Measurements from ENCODE around the gene DIPK2A.

DIPK2A gene

DNA sequence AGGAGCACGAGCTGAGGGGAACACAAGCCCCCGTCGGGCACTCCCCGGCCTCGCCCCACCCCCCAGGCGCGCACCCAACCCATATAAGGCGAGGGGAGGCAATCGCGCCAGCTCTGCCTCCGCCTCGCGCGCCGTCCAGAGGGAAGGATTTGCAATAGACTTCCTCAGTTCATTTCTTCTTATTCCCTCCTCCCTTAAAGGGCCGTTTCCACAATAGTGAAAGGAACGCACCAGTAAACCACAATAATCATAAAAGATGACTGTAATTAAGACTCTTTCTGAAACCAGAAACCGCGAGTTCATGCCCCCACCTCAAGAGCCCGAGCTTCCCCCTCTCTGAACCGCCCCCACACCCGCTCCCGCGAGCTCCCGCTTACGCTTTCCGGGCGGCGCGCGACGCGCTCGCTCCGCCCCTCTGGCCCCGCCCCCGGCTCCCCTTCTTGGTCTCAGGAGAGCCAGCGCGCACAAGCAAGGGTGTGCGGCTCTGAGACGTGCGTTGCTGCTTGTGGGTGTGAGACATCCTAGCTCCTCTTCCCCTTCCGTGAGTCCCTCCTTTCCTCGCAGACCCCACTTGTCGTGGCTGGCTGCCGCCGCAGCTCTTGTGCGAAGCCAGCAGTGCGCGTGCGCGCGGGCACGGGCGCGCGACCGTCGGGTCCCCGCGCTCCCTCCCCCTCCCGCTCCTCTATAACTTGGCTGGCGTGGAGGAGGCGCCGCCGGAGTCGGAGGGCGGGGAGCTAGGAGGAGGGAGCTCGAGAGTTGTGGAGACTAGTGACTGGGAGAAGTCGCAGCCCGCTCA is at the start of gene DIPK2A:
Gene DIPK2A (plus strand): TSS at position 465 of the 796 bp plus-strand sequence. CDS start 510 bp downstream, outside the sequence.
- peak; percentile 88 for DNase-seq (ENCODE audit: low read depth)

DNA sequence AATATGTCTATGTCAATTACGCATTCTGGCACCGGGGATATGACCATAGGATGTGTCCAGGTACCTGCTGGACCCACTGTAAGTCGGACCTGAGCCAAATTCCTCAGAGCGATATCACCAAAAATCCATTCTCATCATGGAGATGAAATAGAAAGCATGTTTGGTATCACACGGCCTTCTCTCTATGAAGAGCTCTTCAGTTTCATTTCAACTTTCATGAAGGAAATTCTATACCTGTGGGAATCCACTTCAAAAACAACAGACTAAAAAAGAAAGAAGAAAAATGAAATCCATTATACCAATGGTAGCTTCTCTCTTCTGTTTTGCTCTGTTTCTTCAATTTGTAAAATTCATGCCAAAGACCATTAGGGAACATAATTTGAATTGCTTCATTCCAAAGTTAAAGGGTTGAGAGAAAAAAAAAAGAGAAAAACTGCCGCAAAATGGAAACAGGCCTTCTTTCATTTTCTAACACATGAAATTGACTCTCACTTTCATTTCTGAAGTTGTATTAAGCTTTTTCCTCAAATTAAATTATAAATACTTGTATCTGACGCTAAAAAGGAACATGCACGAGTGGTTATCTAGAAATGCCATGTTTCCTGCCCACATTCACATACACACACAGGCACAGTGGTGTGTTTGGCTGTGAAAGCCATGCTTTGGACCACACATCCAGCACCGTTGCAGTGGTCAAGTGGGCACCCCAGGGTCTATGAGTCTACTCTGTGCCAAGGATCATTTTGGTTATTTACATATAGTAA is 46.9 kb upstream of the DIPK2A start:
- no peak for DNase-seq (ENCODE audit: low read depth)

- DNase-seq (ENCODE audit: low read depth): no peak
Measured at GRCh38 chr3:143928056-143928455, 43.6 kb upstream of the DIPK2A start.

GRCh38 chr3:143928541-143929255 is 42.9 kb upstream of the DIPK2A start:
- DNase-seq (ENCODE audit: low read depth): no peak

GRCh38 chr3:143934791-143935190 is 36.8 kb upstream of the DIPK2A start:
- no peak for DNase-seq (ENCODE audit: low read depth)

DNA sequence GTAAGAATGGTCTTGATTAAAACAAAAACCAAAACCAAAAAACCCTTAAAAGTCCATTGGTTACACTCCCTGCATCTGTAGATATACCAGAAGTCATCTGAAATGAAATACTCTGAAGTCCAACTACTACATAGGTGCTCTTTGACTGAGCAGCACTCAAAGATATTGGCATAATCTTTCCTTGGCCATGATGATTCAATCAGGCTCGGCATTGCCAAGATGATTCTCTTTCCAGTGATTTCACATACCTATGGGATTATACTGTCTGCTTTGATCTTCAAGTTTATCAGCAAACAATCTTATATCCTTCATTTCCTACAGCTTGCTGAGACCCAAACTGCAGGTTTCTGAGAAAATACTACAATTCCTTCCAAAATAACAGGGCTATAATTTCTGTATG is 35.9 kb upstream of the DIPK2A start:
- no peak for DNase-seq (ENCODE audit: low read depth)

DNA sequence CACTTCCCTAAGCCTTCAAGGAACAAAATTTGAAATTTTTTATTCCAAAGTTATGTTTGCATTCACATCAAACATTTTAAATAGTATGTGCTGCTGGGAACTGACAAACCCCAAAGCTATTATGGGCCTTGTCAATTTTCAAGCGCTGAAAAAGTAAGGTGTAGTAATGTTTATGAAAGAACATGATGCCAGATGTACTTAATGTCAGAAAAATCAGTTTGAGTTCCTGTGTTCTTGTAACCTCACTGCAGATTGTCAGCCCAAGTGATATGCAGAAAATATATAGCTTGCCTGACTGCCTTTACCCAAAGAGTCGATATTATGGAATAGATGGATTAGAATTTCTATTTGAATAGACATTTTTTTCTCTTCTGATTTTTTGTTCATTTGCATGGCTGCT is 20.8 kb upstream of the DIPK2A start:
- DNase-seq (ENCODE audit: low read depth): no peak

DNA sequence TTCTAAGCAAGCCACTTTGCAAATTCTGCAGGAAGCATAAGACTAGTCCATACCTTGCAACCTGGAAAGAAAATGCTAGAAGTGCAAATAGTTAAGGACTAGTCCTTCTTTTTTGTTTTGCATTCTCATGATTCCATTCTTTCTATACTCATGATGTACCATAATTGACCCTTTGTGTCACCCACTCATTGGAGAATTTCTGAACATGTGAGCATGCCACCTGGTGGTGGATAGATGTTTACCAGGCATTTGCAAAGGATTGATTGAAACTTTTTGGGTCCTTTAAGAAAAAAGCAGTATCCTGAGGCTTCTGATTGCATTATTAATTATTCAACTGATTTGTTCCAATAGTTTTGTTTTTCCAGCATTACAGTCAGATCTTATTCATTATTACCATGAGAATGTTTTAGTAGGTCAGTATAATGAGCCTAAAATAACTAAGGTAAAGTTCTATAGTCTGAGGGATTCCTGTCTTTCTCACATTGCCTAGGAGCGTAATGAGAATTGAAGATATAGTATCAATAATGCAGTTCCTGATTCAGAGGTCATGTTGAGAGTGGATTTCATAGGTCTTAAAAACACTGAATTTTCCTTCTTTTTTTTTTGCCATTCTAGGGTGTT is 20.2 kb upstream of the DIPK2A start:
- DNase-seq (ENCODE audit: low read depth): no peak

GRCh38 chr3:143952569-143953072 is 19.0 kb upstream of the DIPK2A start:
- no peak for DNase-seq (ENCODE audit: low read depth)

- no peak for DNase-seq (ENCODE audit: low read depth)
Measured at GRCh38 chr3:143955113-143955512, 16.5 kb upstream of the DIPK2A start.

DNA sequence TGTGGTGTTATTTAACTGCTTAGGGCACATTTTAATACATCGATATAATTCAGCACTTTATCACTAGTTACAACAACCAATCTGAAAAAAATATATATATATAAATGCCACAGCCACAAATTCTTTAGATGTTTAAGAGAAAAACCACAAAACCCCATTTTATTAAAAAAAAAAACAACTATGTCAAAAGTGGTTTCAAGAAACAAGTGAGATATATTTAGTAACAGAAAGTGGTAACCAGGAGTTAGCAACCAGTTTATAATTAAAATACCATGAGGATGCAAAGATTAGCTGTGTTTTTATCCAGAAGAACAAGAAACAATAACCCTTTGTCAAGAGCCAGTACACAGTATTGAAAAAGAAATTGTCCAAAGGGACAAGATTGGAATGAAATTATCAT is 14.8 kb upstream of the DIPK2A start:
- no peak for DNase-seq (ENCODE audit: low read depth)

DNA sequence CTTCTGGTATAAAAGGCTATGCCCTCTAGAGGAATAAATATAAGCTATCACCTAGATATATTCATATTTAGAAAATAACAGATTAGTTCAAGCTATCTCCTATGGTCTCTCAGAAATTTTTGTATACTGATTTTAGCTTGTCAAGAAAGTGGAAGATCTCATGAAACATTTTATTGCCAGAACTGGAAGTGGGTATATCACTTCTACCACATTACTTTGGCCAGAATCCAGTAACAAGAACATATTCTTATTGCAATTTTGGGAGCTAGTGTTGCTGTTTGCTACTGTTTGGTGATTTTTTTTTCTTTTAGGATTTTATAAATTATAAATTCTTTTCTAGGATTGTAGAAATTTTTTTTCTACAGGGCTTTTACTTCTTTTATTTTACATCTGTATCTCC is 14.2 kb upstream of the DIPK2A start:
- DNase-seq (ENCODE audit: low read depth): no peak

DNA sequence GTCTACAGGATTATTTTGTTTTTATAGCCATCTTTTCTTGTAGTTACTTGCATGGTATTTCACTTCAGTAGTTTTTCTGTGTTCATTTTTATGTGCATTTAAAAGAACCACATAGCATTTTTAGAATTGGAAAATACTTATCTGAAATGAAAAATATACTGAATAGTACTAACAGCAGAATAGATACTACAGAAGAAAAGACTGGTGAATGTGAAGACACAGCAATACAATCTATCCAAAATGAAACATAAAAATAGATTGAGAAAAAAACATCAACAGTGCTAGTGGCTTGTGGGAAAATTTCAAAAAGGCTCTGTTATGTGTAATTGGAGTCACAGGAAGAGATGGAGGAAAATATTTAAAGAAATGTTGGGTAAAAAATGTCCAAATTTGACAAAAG is 12.7 kb upstream of the DIPK2A start:
- DNase-seq (ENCODE audit: low read depth): no peak

GRCh38 chr3:143961342-143961741 is 10.3 kb upstream of the DIPK2A start:
- DNase-seq (ENCODE audit: low read depth): no peak

DNA sequence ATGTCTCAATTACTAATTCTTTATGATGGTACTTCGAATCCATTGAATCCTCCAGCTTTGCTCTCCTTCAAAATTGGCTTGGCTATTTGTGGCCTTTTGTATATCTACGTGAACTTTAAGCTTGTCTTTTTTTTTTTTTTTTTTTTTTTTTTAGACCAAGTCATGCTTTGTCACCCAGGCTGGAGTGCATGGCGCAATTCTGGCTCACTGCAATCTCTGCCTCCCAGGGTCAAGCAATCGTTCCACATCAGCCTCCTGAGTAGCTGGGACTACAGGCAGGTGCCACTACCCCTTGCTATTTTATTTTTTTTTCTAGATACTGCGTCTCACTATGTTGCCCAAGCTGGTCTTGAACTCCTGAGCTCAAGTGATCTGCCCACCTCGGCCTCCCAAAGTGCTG is 7.7 kb upstream of the DIPK2A start:
- DNase-seq (ENCODE audit: low read depth): no peak

DNA sequence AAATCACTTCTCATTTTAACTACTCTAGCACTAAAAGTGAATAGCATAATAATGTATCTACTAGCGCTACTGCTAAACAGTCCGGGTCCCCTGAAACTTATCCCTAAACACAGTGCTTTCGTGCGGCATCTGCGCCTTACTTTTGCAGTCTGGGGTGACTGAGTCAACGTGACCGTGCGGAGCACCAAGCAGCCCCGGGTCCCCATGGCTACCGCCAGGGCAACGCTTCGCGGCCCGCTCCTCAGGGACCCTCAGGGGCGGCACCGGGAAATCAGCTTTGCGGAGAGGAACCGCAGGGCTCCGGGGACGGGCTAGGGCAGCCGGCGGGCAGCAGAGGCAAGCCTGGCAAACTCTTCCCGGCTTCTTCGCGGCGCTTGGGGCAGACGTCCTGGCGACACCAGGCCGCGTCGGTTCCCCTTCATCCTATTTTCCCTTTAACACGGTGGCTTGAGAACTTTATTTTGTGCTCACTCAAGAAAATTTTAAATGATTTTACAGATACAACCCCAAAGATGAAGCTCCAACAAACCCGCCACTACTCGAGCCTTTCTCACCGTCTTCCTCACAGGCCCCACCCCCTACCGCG is 757 bp upstream of the DIPK2A start:
- peak; percentile 19 for DNase-seq (ENCODE audit: low read depth)

GRCh38 chr3:143972155-143972504 is 507 bp downstream of the DIPK2A start:
- DNase-seq (ENCODE audit: low read depth): no peak

- DNase-seq (ENCODE audit: low read depth): peak; percentile 34
Measured at GRCh38 chr3:143972505-143973258, 1.1 kb downstream of the DIPK2A start.

- DNase-seq (ENCODE audit: low read depth): peak; percentile 37
Measured at GRCh38 chr3:143973259-143974021, 1.8 kb downstream of the DIPK2A start.

All from activated T-helper 1 cell treated with Interleukin-2 at 50 U/mL for 16 hours (primary cell).